Suprapubic skin (tissue), 4 donors: Measurements from ENCODE around the gene PTPRD.

ENCODE experiments used
- EP300 ChIP-seq: sonication (generic); formaldehyde crosslinking; IDR thresholded peaks from one replicate; pipeline ENCODE4 v1.6.1; 2017; ENCODE audit warnings: antibody characterized with exemption
- POLR2A ChIP-seq, 2 donors: fragments of 450-650 bp; IDR thresholded peaks; one replicate each; pipeline ENCODE4 v1.6.1; 2017; ENCODE audit warnings: antibody characterized with exemption in 2 of 2, mild to moderate bottlenecking in 2 of 2, moderate library complexity in 2 of 2
- POLR2AphosphoS5 ChIP-seq, 3 donors: sonication (generic); formaldehyde crosslinking; IDR thresholded peaks; one replicate each; pipeline ENCODE4 v1.6.1; 2017; ENCODE audit warnings: antibody characterized with exemption in 3 of 3
- TF ChIP-seq, protein P1 (sequence below), 2 donors: fragments of 200-600 bp in 1 of 2; fragments of 450-650 bp in 1 of 2; sonication (generic) in 1 of 2; IDR thresholded peaks; one replicate each; pipeline ENCODE4 v1.5.1; 2016 to 2019; ENCODE audit warnings: antibody characterized with exemption in 2 of 2, mild to moderate bottlenecking in 1 of 2, moderate library complexity in 1 of 2

- no peak for TF ChIP-seq POLR2AphosphoS5 (IDR thresholded peaks at IDR 0.05)
- TF ChIP-seq, protein P1, sequence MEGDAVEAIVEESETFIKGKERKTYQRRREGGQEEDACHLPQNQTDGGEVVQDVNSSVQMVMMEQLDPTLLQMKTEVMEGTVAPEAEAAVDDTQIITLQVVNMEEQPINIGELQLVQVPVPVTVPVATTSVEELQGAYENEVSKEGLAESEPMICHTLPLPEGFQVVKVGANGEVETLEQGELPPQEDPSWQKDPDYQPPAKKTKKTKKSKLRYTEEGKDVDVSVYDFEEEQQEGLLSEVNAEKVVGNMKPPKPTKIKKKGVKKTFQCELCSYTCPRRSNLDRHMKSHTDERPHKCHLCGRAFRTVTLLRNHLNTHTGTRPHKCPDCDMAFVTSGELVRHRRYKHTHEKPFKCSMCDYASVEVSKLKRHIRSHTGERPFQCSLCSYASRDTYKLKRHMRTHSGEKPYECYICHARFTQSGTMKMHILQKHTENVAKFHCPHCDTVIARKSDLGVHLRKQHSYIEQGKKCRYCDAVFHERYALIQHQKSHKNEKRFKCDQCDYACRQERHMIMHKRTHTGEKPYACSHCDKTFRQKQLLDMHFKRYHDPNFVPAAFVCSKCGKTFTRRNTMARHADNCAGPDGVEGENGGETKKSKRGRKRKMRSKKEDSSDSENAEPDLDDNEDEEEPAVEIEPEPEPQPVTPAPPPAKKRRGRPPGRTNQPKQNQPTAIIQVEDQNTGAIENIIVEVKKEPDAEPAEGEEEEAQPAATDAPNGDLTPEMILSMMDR (IDR thresholded peaks at IDR 0.05) = no peak
- TF ChIP-seq EP300 = no peak
- TF ChIP-seq POLR2A (IDR thresholded peaks at IDR 0.05) = no peak
Measured at GRCh38 chr9:10571699-10572098, 41.1 kb downstream of the PTPRD start.
